BLaER1 (cell line): ENCODE results near the gene RETREG3.

Experiments
- H3K27ac ChIP-seq: shearing (Covaris generic); formaldehyde crosslinking; 2 replicates; pipeline ENCODE4 v1.8.1; 2022
- H3K27me3 ChIP-seq: shearing (Covaris generic); formaldehyde crosslinking; 2 replicates; pipeline ENCODE4 v1.8.1; 2022
- H3K36me3 ChIP-seq: shearing (Covaris generic); formaldehyde crosslinking; 2 replicates; pipeline ENCODE4 v1.8.1; 2022
- H3K4me1 ChIP-seq: shearing (Covaris generic); formaldehyde crosslinking; 2 replicates; pipeline ENCODE4 v1.8.1; 2022
- H3K4me2 ChIP-seq: shearing (Covaris generic); formaldehyde crosslinking; 2 replicates; pipeline ENCODE4 v1.8.1; 2022
- H3K4me3 ChIP-seq: shearing (Covaris generic); formaldehyde crosslinking; 2 replicates; pipeline ENCODE4 v1.8.1; 2022
- H3K9ac ChIP-seq: shearing (Covaris generic); formaldehyde crosslinking; 2 replicates; pipeline ENCODE4 v1.8.1; 2022
- H3K9me3 ChIP-seq: shearing (Covaris generic); formaldehyde crosslinking; 2 replicates; pipeline ENCODE4 v1.8.1; 2022
- H4K20me1 ChIP-seq: shearing (Covaris generic); formaldehyde crosslinking; 2 replicates; pipeline ENCODE4 v1.8.1; 2022
- Cebpa-rat ChIP-seq: shearing (Covaris generic); IDR thresholded peaks from 2 replicates; pipeline ENCODE4 v1.8.1; 2022

Gene RETREG3

GRCh38 chr17:42535155-42536047 is 73.8 kb downstream of the RETREG3 start:
- Histone ChIP-seq H3K4me2 (peak overlapping the region; percentile 95), H3K4me3 (peak overlapping the region; percentile 89), H3K36me3 (peaks cover 26% of the 10 kb centered on the region), H3K27ac (peak overlapping the region; percentile 87), H3K9me3 (no peaks in the 10 kb centered on the region), H4K20me1 (peaks cover 13% of the 10 kb centered on the region), H3K9ac (peak overlapping the region; percentile 87), H3K27me3 (no peaks in the 10 kb centered on the region), H3K4me1 (peaks cover 51% of the 10 kb centered on the region)
- TF ChIP-seq Cebpa-rat = no peak

- Histone ChIP-seq H3K4me1 (peaks cover 50% of the 10 kb centered on the region), H3K4me3 (peak overlapping the region; percentile 67), H3K36me3 (no peaks in the 10 kb centered on the region), H4K20me1 (no peaks in the 10 kb centered on the region; the same call in 1 of the 2 replicates), H3K9ac (peak overlapping the region; percentile 76), H3K27ac (peak overlapping the region; percentile 75), H3K9me3 (no peaks in the 10 kb centered on the region), H3K4me2 (peak overlapping the region; percentile 85), H3K27me3 (no peaks in the 10 kb centered on the region)
- no peak for TF ChIP-seq Cebpa-rat
Observed at GRCh38 chr17:42531455-42532354, 77.5 kb downstream of the RETREG3 start.

GRCh38 chr17:42530952-42531454 is 78.2 kb downstream of the RETREG3 start:
- Histone ChIP-seq H3K9ac (no peak overlapping the region), H3K27ac (0 out of 2 replicates have a peak overlapping the region, but pooled peaks have one; percentile 38), H3K4me2 (peak overlapping the region; percentile 85), H3K27me3 (no peaks in the 10 kb centered on the region), H3K36me3 (no peaks in the 10 kb centered on the region), H3K4me1 (peaks cover 54% of the 10 kb centered on the region), H4K20me1 (no peaks in the 10 kb centered on the region), H3K9me3 (no peaks in the 10 kb centered on the region), H3K4me3 (no peak overlapping the region)
- no peak for TF ChIP-seq Cebpa-rat
